PC-3 (cell line): ENCODE data around the gene TMEM184B. TPM values are rescaled to one million over a fixed set of nuclear protein-coding genes. Genes with fewer than 3 reads are reported as not detected.

Source experiments
- ATAC-seq: fragments of 200-7000 bp; cut with Tn5 transposase; 2 replicates; pipeline ENCODE4 v1.9.1; 2020; ENCODE audit warnings: mild to moderate bottlenecking, moderate library complexity
- BruUV-seq: library from RNA; stranded (reverse); fragments of 400-500 nt; replicated peaks from 2 replicates; lab custom pipeline; 2021; lab: Mats Ljungman, UMichigan
- CTCF ChIA-PET: fragments of 300-600 bp; sonication (Branson Sonifier 250); formaldehyde crosslinking; loops from one replicate; lab custom pipeline; 2022; ENCODE audit warnings: antibody characterized with exemption; lab: Charles Lee
- POLR2A ChIA-PET: fragments of 300-600 bp; sonication (Branson Sonifier 250); formaldehyde crosslinking; loops from one replicate; lab custom pipeline; 2022; ENCODE audit warnings: antibody characterized with exemption; ENCODE audit not compliant: unreplicated experiment; lab: Charles Lee
- DNase-seq: peaks from one replicate; pipeline ENCODE4 v3.0.0-alpha.2; 2015
- H2AFZ ChIP-seq: fragments of 300-600 bp; sonication (generic); 2 replicates; pipeline ENCODE4 v1.6.0; 2016; ENCODE audit warnings: antibody characterized with exemption, low read length
- H3F3A ChIP-seq: fragments of 300-600 bp; sonication (generic); one replicate; pipeline ENCODE4 v1.6.0; 2017; ENCODE audit warnings: antibody characterized with exemption, low read length, control low read depth, mild to moderate bottlenecking; ENCODE audit not compliant: unreplicated experiment
- H3K27ac ChIP-seq: fragments of 300-600 bp; sonication (generic); 2 replicates; pipeline ENCODE4 v1.5.1; 2016; ENCODE audit warnings: mild to moderate bottlenecking, low read length
- H3K27me3 ChIP-seq: fragments of 300-600 bp; sonication (generic); 2 replicates; pipeline ENCODE4 v1.6.1; 2016; ENCODE audit warnings: low read length, mixed read lengths
- H3K36me3 ChIP-seq: fragments of 300-600 bp; sonication (generic); 2 replicates; pipeline ENCODE4 v1.6.1; 2016; ENCODE audit warnings: low read depth, mixed run types, low read length, mixed read lengths
- H3K4me1 ChIP-seq: fragments of 300-600 bp; sonication (generic); 2 replicates; pipeline ENCODE4 v1.5.1; 2016; ENCODE audit warnings: low read length; ENCODE audit not compliant: insufficient read depth
- H3K4me2 ChIP-seq: fragments of 300-600 bp; sonication (generic); 2 replicates; pipeline ENCODE4 v1.6.0; 2016; ENCODE audit warnings: low read length
- H3K4me3 ChIP-seq: fragments of 300-600 bp; sonication (generic); 2 replicates; pipeline ENCODE4 v1.5.1; 2016; ENCODE audit warnings: mild to moderate bottlenecking, low read length, mixed read lengths
- H3K79me2 ChIP-seq: fragments of 300-600 bp; sonication (generic); 2 replicates; pipeline ENCODE4 v1.6.1; 2017; ENCODE audit warnings: low read length, mixed read lengths
- H3K9ac ChIP-seq: fragments of 300-600 bp; sonication (generic); 2 replicates; pipeline ENCODE4 v1.6.0; 2016; ENCODE audit warnings: mild to moderate bottlenecking, low read length
- H3K9me2 ChIP-seq: fragments of 300-600 bp; sonication (generic); replicated peaks from 2 replicates; pipeline ENCODE4 v1.6.1; 2016; ENCODE audit warnings: mixed run types, low read length, mixed read lengths
- H3K9me3 ChIP-seq: fragments of 300-600 bp; sonication (generic); 2 replicates; pipeline ENCODE4 v1.6.1; 2016; ENCODE audit warnings: low read length, mixed read lengths
- H4K20me1 ChIP-seq: fragments of 300-600 bp; sonication (generic); 2 replicates; pipeline ENCODE4 v1.6.1; 2016; ENCODE audit warnings: low read length, mixed read lengths
- CTCF ChIP-seq: fragments of 300-600 bp; sonication (generic); conservative IDR thresholded peaks from 2 replicates; pipeline ENCODE4 v1.5.1; 2017; ENCODE audit warnings: antibody characterized with exemption, low read depth, mild to moderate bottlenecking, low read length
- EZH2 ChIP-seq: fragments of 300-600 bp; sonication (generic); IDR thresholded peaks from one replicate; pipeline ENCODE4 v1.6.1; 2017; ENCODE audit warnings: antibody characterized with exemption, mild to moderate bottlenecking, low read length; ENCODE audit not compliant: unreplicated experiment
- EZH2phosphoT487 ChIP-seq: fragments of 300-600 bp; sonication (generic); IDR thresholded peaks from 2 replicates; pipeline ENCODE4 v1.6.1; 2018; ENCODE audit warnings: mild to moderate bottlenecking, antibody characterized with exemption, low read length, borderline replicate concordance
- intact Hi-C: fragments of 100-400 bp; cut with micrococcal nuclease; formaldehyde crosslinking; loops from 2 replicates; pipeline ENCODE4 v1.9.0; 2023
- total RNA-seq: library from RNA; depleted of rRNA; stranded (reverse); fragments of >200 nt; gene quantifications from 2 replicates; pipeline ENCODE4 v1.2.3, GENCODE V29; 2014

TMEM184B gene
- total RNA-seq, 1 experiment from 2014 or later: 37.5 TPM

- H3K36me3 ChIP-seq: no peaks in the 10 kb centered on the region
- POLR2A ChIA-PET: no interaction called here
- no peak overlapping the region for H3K27ac ChIP-seq
- H3K4me3 ChIP-seq: no peak overlapping the region
- H3K4me2 ChIP-seq: no peak overlapping the region
- no peak for DNase-seq
- no peaks in the 10 kb centered on the region for H3K27me3 ChIP-seq
- ATAC-seq: no peak
- peaks cover 82% of the 10 kb centered on the region for H3K79me2 ChIP-seq
- H2AFZ ChIP-seq: no peak overlapping the region
- no peaks in the 10 kb centered on the region for H3F3A ChIP-seq
- no TSS peak for BruUV-seq
- H3K9me2 ChIP-seq: no peaks in the 10 kb centered on the region
- H3K9ac ChIP-seq: no peak overlapping the region
- H4K20me1 ChIP-seq: peaks cover 22% of the 10 kb centered on the region; the same call in 1 of the 2 replicates
- H3K9me3 ChIP-seq: no peaks in the 10 kb centered on the region
- CTCF ChIA-PET: no interaction called here
- TF ChIP-seq EZH2phosphoT487 (no peak), CTCF (no peak), EZH2 (no peak)
- intact Hi-C loops: no loop called here
- peaks cover 17% of the 10 kb centered on the region for H3K4me1 ChIP-seq
These were observed 3.3 kb downstream of the TMEM184B start for GRCh38 chr22:38269466-38269865.

GRCh38 chr22:38267086-38267485, 5.7 kb downstream of the TMEM184B start:
- Histone ChIP-seq H3K36me3 (peaks cover 2% of the 10 kb centered on the region; the same call in 1 of the 2 replicates), H2AFZ (no peak overlapping the region), H4K20me1 (peaks cover 22% of the 10 kb centered on the region; the same call in 1 of the 2 replicates), H3K27ac (no peak overlapping the region), H3K9ac (no peak overlapping the region), H3K27me3 (no peaks in the 10 kb centered on the region), H3K9me2 (no peaks in the 10 kb centered on the region), H3K4me2 (no peak overlapping the region), H3K9me3 (no peaks in the 10 kb centered on the region), H3K4me3 (no peak overlapping the region), H3F3A (no peaks in the 10 kb centered on the region), H3K79me2 (peaks cover 100% of the 10 kb centered on the region), H3K4me1 (peaks cover 12% of the 10 kb centered on the region)
- no peak for DNase-seq
- ATAC-seq: no peak
- intact Hi-C loops: no loop called here
- ChIA-PET POLR2A (no interaction called here), CTCF (no interaction called here)
- no TSS peak for BruUV-seq
- TF ChIP-seq EZH2 (no peak), EZH2phosphoT487 (no peak)

GRCh38 chr22:38266120-38266519, 6.7 kb downstream of the TMEM184B start:
- BruUV-seq: no TSS peak
- POLR2A ChIA-PET: no interaction called here
- H3K79me2 ChIP-seq: peaks cover 100% of the 10 kb centered on the region
- H2AFZ ChIP-seq: no peak overlapping the region
- H3K9me2 ChIP-seq: no peaks in the 10 kb centered on the region
- no peaks in the 10 kb centered on the region for H3K9me3 ChIP-seq
- no peak for TF ChIP-seq CTCF
- TF ChIP-seq EZH2phosphoT487: no peak
- no peak for TF ChIP-seq EZH2
- no peak overlapping the region for H3K4me2 ChIP-seq
- H3K9ac ChIP-seq: no peak overlapping the region
- H3K27ac ChIP-seq: no peak overlapping the region
- intact Hi-C loops: no loop called here
- no peaks in the 10 kb centered on the region for H3K27me3 ChIP-seq
- CTCF ChIA-PET: no interaction called here
- H3F3A ChIP-seq: no peaks in the 10 kb centered on the region
- DNase-seq (no peak), ATAC-seq (no peak)
- peaks cover 14% of the 10 kb centered on the region; the same call in 1 of the 2 replicates for H4K20me1 ChIP-seq
- H3K4me1 ChIP-seq: peaks cover 5% of the 10 kb centered on the region
- peaks cover 3% of the 10 kb centered on the region; the same call in 1 of the 2 replicates for H3K36me3 ChIP-seq
- no peak overlapping the region for H3K4me3 ChIP-seq
